ENCODE measurements around the gene ZNF627. TPM values are rescaled to one million over a fixed set of nuclear protein-coding genes. Genes with fewer than 3 reads are reported as not detected.

Gene ZNF627
- total and polyA plus RNA-seq, 2 of the 8 experiments (the other 6 are each of a cell fraction or from before 2014, with no cell fraction given): 7.2 to 13.7 TPM

GRCh38 chr19:11652492-11652891, 55.2 kb downstream of the ZNF627 start:
- ChIA-PET CTCF (ENCODE audit: partially characterized antibody) (interaction anchor here (0.6 to 1.4 kb wide), 3 partner anchors 29 to 133 kb away, joined by 3 to 4 read pairs (median 3); no protein-coding TSS in a partner anchor), POLR2A (ENCODE audit: partially characterized antibody) (no interaction called here)
- H3K56ac ChIP-seq (replicated peaks; ENCODE audit: insufficient read length, low read depth, low read length): no peak overlapping the region
- no peaks in the 10 kb centered on the region for H3K23me2 ChIP-seq (ENCODE audit: low read depth, low read length)
- no peak overlapping the region for H2BK12ac ChIP-seq (ENCODE audit: low read depth, low read length)
- H3K9ac ChIP-seq (replicated peaks in 1 of 4; ENCODE audit: extremely low read depth in 1 of 4, low read depth in 3 of 4, low read length in 3 of 4): no peak overlapping the region
- H3K4me3 ChIP-seq (ENCODE audit: extremely low read depth in 1 of 4, insufficient read depth in 2 of 4, low read depth in 3 of 4, low read length in 4 of 4): no peak overlapping the region
- H4K91ac ChIP-seq (replicated peaks; ENCODE audit: insufficient read length, low read length): no peak overlapping the region
- no peak overlapping the region for H2BK20ac ChIP-seq (ENCODE audit: low read length)
- DNase-seq (ENCODE audit: low read depth in 1 of 2, low spot score in 2 of 2) (no peak), FAIRE-seq (no peak)
- no peak overlapping the region for H3K4me2 ChIP-seq (ENCODE audit: insufficient read depth in 1 of 2, low read depth in 2 of 2, low read length in 2 of 2)
- H4K5ac ChIP-seq (ENCODE audit: insufficient read length, low read depth, low read length): no peak overlapping the region
- no peaks in the 10 kb centered on the region for H3K27me3 ChIP-seq (replicated peaks in 1 of 4; ENCODE audit: control insufficient read depth in 3 of 4, extremely low read depth in 1 of 4, insufficient read depth in 3 of 4, low read length in 3 of 4)
- no peaks in the 10 kb centered on the region for H3K79me1 ChIP-seq (ENCODE audit: low read depth, low read length)
- peaks cover 22 to 36% of the 10 kb centered on the region in 2 experiments for H3K9me3 ChIP-seq (ENCODE audit: insufficient read depth in 2 of 2, low read depth in 1 of 2, low read length in 1 of 2)
- H2BK5ac ChIP-seq (ENCODE audit: low read depth, low read length): no peak overlapping the region
- H4K8ac ChIP-seq (ENCODE audit: extremely low read depth, insufficient read depth, low read length): no peak overlapping the region
- no peak overlapping the region for H3K18ac ChIP-seq (ENCODE audit: extremely low read depth, low read length)
- no peaks in the 10 kb centered on the region for H3K79me2 ChIP-seq (ENCODE audit: control insufficient read depth in 1 of 2, insufficient read depth in 2 of 2, low read length in 2 of 2)
- no peaks in the 10 kb centered on the region for H4K20me1 ChIP-seq (replicated peaks in 1 of 2; ENCODE audit: control insufficient read depth in 1 of 2, insufficient read depth in 2 of 2, low read length in 2 of 2)
- no peak overlapping the region for H2AK5ac ChIP-seq (ENCODE audit: low read depth, low read length)
- no peaks in the 10 kb centered on the region for H3K4me1 ChIP-seq (replicated peaks in 1 of 4; ENCODE audit: control insufficient read depth in 3 of 4, insufficient read depth in 4 of 4, low read length in 3 of 4)
- H2AFZ ChIP-seq (ENCODE audit: low read length): no peak overlapping the region
- H2BK120ac ChIP-seq (replicated peaks; ENCODE audit: low read depth, low read length): no peak overlapping the region
- H3K36me3 ChIP-seq (ENCODE audit: control insufficient read depth in 2 of 4, insufficient read depth in 4 of 4, low read length in 3 of 4): peaks cover 5 to 44% (median 19%) of the 10 kb centered on the region in 4 experiments
- H3K27ac ChIP-seq (ENCODE audit: low read depth, low read length): no peak overlapping the region
- no peak overlapping the region for H3K14ac ChIP-seq (ENCODE audit: insufficient read length)
- no peak overlapping the region for H3K23ac ChIP-seq (ENCODE audit: insufficient read length)
- no peak overlapping the region for H2BK15ac ChIP-seq (ENCODE audit: low read length)
- no peak overlapping the region for H3K4ac ChIP-seq (replicated peaks; ENCODE audit: insufficient read length, low read depth, low read length)
- WGBS, 2 experiments (ENCODE audit: extremely low coverage in 1 of 2, insufficient coverage in 1 of 2, insufficient read length in 1 of 2, insufficient replicate concordance in 2 of 2, low coverage in 1 of 2, low lambda C conversion rate in 2 of 2, missing lambda C conversion rate in 1 of 2): 96% methylated on average over 6 of the region's 6 CpGs; no CpG with 5 or more reads in 1 of the 2 experiments
- TF ChIP-seq HDAC6 (IDR thresholded peaks at IDR 0.05; ENCODE audit: low read depth, low read length) (no peak), CHD1 (IDR thresholded peaks at IDR 0.05; ENCODE audit: low read depth, low read length) (no peak), CEBPB (IDR thresholded peaks at IDR 0.05; ENCODE audit: low read depth, low read length) (no peak), RAD21 (IDR thresholded peaks at IDR 0.05 in 1 of 2, conservative IDR thresholded peaks at IDR 0.05 in 1 of 2; ENCODE audit: low read depth in 2 of 2, low read length in 2 of 2) (no peak), ASH2L (IDR thresholded peaks at IDR 0.05; ENCODE audit: low read length) (no peak), CBX5 (IDR thresholded peaks at IDR 0.05; ENCODE audit: low read depth, low read length) (no peak)
